Sciatic nerve (tissue), 2 donors: ENCODE data around the gene PNLIPRP1. TPM values are rescaled to one million over a fixed set of nuclear protein-coding genes. Genes with fewer than 3 reads are reported as not detected.

Experiments
- ATAC-seq: fragments of 200-7000 bp; cut with Tn5 transposase; one replicate; pipeline ENCODE4 v1.9.1; 2020; ENCODE audit warnings: mild to moderate bottlenecking, moderate library complexity
- DNase-seq: peaks from one replicate; pipeline ENCODE4 v3.0.0-alpha.2; 2020; ENCODE audit warnings: low spot score
- intact Hi-C: fragments of 100-400 bp; cut with DNase I; formaldehyde crosslinking; loops from one replicate; pipeline ENCODE4 v1.14.2; 2022
- total RNA-seq: library from RNA; stranded (reverse); fragmentation: NEBNext Ultra II Directional; extraction: Animal tissue kit (Norgen Biotek cat#: 25700); gene quantifications from one replicate; pipeline ENCODE4 v1.2.1, GENCODE V29; 2021
- donor health status: DM: no; HTN: no; CAD: no.
- donor health status: DM: no; HTN: no; CAD: no.

Gene PNLIPRP1
- total RNA-seq, 1 donor from 2014 or later, result 1.2 TPM

DNA sequence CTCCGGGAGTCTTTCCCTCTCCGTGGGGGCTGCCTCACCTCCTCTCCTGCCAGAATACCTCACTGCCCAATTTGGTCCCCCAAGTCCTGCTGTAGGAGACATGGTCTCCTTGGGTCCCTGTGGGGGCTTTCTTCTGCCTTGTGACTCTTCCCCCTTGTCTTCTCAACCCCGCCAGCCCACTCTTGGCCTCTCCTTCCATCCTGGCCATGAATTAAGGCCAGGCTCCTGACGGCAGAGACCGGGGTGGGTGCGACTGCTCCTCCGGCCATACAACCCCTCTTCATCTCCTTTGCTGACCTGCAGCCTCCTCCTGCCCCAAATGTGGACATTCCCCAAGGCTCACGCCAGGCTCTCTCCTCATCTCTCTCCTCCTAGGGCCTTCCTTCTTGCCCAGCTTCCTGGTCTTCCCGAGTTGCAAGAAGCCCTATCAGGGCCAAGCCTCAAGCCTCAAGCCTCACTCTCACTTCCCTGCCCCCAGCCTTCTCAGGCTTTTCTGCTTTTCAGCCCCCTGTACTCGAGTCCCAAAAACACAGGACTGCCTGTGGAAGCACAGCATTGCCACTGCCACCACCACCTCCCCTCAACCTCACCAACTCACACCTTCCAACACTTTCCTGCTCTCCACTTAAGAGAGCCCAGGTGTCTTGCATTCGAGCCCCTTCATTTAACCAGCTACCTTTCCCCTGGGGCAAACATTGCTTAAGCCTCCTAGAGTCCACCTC is 31.3 kb downstream of the PNLIPRP1 start:
- intact Hi-C loops, result no loop called here
- ATAC-seq (no peak), DNase-seq (no peak)

DNA sequence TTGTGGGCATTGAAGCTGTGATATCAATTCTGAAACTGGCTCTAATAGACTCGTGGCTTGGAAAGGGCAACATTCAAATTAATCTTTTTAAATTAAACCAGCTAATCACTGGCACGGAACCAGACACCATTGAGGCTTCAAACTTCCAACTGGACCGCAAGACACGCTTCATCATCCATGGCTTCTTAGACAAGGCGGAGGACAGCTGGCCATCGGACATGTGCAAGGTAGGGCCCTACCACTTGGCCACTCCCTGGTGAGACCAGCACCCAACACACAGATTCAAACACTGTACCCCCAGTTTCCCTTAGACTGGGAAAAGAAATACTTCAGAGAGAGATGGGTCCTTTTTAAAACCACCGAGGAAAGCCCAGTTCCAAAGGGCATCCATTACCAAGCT is 35.1 kb downstream of the PNLIPRP1 start:
- ATAC-seq (no peak), DNase-seq (no peak)
- intact Hi-C loops, result no loop called here

DNA sequence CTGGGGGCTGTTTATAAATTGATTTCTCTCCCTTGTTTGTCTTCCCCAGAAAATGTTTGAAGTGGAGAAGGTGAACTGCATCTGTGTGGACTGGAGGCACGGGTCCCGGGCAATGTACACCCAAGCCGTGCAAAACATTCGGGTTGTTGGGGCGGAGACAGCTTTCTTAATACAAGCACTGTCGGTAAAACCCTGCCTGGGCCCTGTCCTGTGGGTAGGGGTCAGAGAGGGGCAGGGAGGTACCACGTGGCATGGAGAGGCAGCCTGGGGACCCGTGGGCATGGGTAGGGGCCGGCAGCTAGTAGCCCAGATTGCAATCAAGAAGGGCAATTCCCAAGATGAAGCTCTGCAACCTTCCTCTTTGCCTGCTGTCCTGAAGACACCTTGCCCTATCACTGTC is 36.1 kb downstream of the PNLIPRP1 start:
- no peak for DNase-seq
- ATAC-seq, result no peak
- intact Hi-C loops, result no loop called here

DNA sequence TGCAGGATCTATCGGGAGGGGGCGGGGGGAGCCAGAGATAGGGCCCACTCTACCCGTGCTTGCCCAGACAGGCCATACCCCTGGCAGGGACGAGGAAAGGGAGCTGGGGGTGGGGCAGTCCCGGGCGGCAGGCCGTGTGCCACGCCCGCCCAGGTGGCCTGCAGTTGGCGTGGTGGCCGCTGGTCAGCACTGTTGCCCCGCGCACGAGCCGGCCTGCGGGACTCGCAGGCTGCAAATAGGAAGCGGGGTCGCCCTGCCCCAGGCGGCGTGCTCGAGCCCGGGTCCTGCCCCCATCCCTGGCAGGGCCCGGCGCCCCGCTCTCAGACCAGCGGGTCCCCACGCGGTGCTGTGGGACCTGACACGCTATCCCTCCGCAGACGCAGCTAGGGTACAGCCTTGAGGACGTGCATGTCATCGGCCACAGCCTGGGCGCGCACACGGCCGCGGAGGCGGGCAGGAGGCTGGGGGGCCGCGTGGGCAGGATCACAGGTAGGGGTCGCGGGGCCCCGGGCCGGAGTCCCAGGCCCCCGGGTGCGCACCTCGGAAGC is 36.7 kb downstream of the PNLIPRP1 start:
- intact Hi-C loops, result no loop called here
- peak; percentile 70 for ATAC-seq
- DNase-seq, result peak; percentile 70

DNA sequence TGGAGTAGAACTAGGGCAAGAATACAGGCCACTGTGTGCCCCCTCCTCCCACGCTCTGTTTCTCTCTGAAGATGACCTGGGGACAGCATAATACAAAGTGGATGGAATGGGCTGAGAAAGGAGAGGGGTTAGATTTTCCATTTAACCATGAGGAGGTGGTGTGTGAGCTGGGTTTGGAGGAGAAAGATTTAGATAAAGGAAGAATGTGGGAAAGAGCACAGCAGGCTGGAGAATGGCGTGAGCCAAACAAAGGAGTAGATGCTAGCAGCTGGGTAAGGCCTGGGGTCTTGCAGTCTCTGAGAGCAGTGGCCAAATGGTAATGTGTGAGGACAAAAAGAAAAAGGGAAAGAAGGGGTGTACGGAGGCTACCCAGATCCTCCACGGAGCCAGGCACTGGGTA is 38.6 kb downstream of the PNLIPRP1 start:
- DNase-seq (no peak), ATAC-seq (no peak)
- intact Hi-C loops, result no loop called here

DNA sequence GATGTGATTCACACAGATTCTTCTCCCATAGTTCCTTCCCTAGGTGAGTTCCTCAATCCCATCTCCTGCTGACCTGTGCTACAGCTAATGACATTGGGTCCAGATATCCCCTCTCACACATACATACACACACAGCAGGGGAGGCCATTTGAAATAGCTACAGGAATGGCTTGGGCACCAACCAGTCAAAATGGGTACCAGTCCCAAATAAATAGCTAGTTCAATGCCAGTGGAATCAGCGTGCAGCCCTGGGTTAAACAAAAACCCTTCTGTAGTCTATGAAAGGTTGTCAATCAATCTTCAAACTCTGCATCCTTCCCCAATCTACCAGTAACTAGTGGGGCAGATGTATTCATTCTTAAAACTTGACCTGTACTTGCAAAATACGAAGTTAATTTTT is 39.3 kb downstream of the PNLIPRP1 start:
- intact Hi-C loops, result no loop called here
- DNase-seq, result no peak
- no peak for ATAC-seq

DNA sequence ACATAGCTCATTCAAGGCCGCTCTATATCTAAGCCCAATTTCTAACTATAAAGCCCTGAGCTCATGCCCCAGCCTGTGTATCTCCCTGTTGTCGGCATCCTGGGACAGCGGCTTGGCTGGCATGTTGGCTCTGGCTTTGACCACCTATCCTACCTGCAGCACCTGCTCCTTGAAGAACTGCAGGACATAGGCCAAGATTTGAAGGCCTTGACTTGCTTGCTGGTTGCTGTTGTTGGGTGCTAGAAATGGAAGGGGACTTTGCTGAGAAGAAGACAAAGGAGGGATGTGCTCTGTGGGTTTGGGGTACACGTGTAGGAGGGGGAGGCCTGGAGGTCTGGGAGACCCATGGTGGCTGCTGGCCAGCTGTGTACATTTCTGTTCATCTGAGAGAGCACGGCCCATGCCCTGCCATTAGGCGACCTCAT is 41.1 kb downstream of the PNLIPRP1 start:
- no peak for ATAC-seq
- no peak for DNase-seq

DNA sequence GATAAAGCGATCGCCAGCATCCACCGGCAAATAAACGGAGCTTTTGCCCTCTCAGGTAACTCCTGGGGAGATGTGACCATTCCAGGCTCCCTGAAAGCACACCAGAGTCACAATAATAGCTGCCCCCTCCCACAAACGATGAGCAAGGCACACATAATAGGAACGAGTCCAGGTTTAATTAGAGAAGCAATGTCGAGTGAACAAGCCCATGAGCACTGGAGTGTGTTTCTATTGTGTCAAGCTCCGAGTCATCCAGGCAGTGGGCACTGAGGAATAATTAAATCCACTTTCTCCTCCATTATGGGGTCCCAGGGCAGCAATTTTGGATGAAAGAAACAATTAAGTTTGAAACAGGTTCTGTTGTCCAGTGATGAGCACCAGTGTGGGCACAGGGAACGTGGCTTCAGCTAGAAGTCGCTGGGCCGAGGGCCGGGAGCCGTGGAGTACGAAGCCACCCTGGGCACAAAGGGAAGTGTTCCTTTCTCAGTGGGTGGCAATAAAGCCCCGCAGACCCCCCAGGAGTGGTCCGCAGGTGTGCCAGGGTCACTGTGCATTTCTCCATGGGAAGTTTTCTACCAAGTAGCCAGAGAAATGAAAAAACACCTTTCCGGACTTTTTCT is 41.9 kb downstream of the PNLIPRP1 start:
- ATAC-seq (no peak), DNase-seq (no peak)
- intact Hi-C loops, result no loop called here

More for the DNA sequence above, 41.1 kb downstream of the PNLIPRP1 start:
- intact Hi-C loops, result no loop called here

DNA sequence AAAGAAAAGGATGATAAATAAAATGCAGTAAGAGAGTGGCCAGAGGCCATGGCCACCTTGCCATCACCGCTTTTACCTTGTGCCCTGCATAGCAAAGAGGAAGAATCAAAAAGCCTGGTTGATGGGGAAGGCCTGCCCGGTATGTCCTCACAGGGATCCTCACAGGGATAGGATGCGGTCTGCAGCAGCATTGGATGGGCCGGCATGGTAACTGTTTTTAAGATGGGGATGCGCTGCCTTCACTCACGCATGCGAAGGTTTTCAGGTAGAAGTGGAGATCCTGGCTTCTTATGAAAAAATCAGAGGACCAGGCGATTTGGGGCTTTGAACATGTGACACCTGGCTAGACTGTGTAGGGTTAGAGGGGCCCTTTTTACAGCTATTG is 42.4 kb downstream of the PNLIPRP1 start:
- no peak for DNase-seq
- intact Hi-C loops, result no loop called here
- ATAC-seq, result no peak

DNA sequence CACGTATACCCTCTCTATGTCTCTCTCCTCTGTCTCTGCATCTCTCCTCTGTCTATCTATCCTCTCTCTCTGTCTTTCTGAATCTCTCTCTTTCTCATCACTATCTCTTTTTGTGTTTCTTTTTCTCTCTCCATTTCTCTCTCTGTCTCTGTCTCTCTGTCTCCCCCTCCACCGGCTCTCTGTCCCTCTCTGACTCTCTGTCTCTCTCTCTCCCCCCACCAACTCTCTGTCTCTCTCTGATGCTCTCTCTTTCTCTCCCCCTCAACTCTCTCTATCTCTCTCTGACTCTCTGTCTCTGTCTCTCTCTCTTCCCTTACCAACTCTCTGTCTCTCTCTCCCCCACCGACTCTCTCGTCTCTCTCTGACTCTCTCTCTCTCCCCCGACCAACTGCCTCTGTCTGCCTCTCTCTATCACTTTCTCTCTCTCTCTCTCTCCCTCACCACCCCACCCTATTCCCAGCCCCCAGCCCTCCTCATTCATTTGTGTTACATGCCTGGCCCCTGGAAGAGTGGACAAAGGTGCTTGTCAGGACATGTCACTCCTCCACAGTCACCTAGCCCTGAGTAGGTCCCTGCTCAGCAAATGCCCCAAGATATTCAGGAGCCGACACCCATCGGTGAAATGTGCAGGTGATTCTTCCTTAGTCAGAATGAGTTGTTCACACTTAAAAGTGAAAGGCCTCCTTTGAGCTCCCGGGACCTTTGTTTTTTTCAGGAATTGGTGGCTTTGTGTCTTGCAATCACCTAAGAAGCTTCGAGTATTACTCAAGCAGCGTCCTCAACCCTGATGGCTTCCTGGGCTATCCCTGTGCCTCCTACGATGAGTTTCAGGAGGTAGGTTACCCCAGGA is 43.6 kb downstream of the PNLIPRP1 start:
- intact Hi-C loops, result no loop called here
- ATAC-seq (no peak), DNase-seq (no peak)

DNA sequence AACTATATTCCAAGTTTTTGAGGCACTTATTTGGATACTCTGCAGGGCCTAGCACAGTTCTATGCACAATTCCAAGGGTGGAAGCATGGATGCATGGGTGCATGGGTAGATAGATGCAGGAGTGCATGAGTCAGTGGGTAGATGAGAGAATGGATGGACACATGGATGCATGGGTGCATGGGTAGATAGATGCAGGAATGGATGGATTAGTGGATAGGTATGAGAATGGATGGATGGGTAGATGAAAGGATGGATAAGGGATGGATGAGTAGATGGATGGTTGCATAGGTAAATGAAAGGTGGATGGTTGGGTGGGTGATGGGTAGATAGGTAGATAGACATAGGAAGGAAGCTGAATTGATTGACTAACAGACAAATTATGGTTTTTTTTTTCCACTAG is 45.6 kb downstream of the PNLIPRP1 start:
- DNase-seq (no peak), ATAC-seq (no peak)
- intact Hi-C loops, result no loop called here

DNA sequence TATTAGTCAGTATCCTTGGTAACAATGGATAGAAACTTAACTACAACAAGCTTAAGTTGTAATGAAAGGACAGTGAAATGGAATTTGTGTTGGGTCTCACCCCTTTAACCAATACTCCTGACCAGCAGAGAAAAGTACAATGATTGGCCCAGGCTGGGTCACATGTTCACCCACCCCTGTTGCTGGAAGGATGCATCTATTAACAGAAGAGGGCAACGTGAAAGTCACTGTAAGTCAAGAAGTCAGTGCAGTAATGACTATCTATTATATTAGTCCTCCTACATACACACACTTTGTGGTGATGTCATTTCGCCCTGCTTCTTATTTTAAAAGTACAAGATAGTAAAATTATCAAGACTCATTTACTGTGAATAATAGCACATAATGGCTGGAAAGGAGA is 46.2 kb downstream of the PNLIPRP1 start:
- ATAC-seq, result no peak
- intact Hi-C loops, result no loop called here
- no peak for DNase-seq

DNA sequence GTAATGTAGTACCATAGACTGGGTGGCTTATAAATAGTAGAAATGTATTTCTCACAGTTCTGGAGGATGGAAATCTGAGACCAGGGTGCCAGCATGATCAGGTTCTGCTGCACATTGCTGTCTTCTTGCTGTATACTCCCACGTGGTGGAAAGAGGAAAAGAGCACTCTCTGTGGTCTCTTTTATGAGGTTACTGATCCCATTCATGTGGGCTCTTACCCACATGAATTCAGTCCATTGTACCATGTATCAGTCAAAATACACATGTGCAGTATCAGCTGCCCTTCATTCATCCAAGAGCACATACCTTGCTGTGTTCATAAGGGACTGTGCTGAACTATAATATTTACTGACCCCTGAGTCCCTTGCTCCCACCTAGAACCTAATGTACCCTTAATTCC is 47.1 kb downstream of the PNLIPRP1 start:
- ATAC-seq (no peak), DNase-seq (no peak)
- intact Hi-C loops, result no loop called here

DNA sequence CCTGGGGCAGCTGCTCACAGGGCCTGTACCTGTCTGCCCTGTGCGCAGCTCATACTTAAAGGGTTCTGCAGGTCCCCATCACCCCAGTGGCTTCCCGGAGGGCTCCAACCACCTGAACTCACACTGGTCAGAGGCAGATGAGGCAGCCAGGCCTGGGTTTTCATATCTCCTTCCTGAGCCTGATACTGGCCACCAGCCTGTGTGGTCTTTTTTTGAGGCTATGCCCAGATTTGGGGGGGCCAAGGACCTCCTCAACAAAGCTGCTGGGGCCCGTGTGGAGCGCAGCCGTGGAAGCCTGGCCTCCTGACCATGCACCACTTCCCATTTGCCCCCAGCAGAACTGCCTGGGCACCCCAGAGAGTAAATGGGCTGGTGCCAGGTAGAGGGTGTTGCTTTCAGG is 55.7 kb downstream of the PNLIPRP1 start:
- DNase-seq (no peak), ATAC-seq (no peak)
- intact Hi-C loops, result no loop called here

DNA sequence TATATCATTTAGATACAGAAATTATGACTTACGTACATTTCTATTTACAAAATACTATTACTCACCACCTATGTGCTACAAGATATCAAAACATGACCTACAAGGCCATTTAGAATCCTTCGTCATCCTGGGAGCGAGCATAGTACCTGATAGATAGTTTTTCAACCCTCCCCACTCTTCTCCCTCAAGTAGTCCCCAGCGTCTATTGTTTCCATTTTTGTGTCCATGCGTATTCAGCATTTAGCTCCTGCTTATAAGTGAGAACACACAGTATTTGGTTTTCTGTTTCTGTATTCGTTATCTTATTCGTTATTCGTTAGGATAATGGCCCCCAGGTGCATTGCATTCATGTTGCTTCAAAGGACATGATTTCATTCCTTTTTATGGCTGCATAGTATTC is 58.1 kb downstream of the PNLIPRP1 start:
- ATAC-seq, result no peak
- DNase-seq, result no peak
- intact Hi-C loops, result no loop called here

DNA sequence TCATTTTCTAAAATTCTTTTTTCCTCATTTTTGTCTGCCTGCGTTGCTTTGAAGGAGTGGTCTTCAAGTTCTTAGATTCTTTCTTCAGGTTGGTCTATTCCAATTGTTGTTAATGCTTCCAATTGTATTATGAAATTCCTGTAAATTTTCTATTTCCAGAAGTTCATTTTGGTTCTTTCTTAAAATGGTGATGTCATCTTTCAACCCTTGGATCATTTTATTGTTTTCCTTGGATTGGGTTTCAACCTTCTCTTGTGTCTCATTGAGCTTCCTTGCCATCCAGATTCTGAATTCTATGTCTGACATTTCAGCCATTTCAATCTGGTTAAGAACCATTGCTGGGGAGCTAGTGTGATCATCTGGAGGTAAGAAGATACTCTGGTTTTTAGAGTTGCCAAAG is 63.1 kb downstream of the PNLIPRP1 start:
- DNase-seq (no peak), ATAC-seq (no peak)

DNA sequence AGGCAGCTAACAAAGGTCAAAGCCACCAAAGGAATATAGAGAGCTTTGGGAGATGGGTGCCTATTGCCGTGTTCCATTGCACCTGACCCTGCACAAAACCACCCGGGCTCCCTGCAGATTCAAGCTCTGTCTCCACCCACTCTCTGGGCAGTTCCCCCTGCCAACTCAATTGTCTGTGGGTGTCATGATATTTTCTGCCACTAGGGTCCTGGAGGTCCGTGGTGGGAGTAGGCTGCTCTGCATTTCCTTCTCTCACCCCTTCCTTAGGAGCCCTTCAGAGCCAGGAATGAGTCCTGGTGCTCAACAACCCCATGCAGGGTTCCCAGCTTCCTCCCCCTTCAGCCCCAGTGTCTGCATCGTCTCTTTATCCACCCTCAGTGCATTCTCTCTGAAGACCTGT is 64.1 kb downstream of the PNLIPRP1 start:
- no peak for DNase-seq
- ATAC-seq, result no peak
- intact Hi-C loops, result no loop called here

More for the DNA sequence above, 63.1 kb downstream of the PNLIPRP1 start:
- intact Hi-C loops, result no loop called here

DNA sequence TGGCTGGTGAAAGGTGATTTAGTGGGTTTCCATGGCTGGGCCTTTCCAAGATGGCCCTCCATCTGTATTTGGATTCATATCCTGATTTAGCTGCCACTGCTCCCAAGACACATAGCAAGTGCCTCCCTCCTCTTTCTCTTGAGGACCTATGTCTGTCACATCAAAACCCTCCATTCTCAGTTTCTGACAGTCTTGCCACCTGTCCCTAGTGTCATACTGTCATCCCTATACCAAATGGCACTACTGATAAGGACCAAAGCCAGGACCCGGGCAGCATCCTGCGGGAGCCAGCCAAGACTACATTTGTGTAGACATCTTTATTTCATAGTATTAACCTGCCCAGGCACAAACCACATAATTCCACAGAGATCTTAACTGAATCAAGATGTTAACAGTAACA is 64.8 kb downstream of the PNLIPRP1 start:
- no peak for ATAC-seq
- intact Hi-C loops, result no loop called here
- no peak for DNase-seq

DNA sequence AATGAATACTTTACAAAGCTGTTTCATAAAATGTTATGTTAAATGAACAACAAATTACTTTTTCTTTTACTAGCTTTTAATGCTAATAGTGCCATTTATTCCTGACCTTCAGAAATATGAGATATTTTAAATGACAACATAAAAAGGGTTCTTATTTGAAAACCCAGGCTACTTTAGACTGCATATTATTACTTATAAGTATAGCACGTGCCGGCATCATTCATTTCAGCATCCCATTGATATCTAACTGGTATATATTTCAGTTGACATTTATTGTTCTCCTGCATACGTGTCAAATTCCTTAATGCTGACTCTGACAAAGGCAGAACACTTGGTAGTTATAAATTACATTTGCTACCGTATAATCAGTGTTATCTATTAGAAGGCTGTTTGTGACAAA is 65.3 kb downstream of the PNLIPRP1 start:
- intact Hi-C loops, result no loop called here
- no peak for ATAC-seq
- no peak for DNase-seq
